ENCODE measurements around the gene MRS2. TPM values are rescaled to one million over a fixed set of nuclear protein-coding genes. Genes with fewer than 3 reads are reported as not detected.

MRS2 gene
- total RNA-seq, 2 experiments from 2014 or later: 24.7 to 26.3 TPM

DNA sequence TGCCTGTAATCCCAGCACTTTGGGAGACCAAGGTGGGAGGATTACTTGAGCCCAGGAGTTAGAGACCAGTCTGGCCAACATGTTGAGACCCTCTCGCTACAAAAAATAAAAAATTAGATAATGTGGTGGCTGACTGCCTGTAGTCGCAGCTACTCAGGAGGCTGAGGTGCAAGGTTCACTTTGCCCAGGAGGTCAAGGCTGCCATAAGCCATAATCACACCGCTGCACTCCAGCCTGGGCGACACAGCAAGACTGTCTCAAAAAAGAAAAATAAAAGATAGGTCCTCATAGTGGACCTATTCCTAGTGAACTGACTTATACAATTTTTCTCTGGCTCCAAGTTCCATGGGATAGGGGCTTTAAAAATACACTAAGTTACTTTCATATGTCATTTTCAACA, 41.9 kb downstream of the MRS2 start:
- no peak for DNase-seq
- TF ChIP-seq CTCF (IDR thresholded peaks at IDR 0.05): no peak
- no peak overlapping the region for H3K27ac Mint-ChIP-seq
- H3K36me3 Mint-ChIP-seq (ENCODE audit: low read depth): no peaks in the 10 kb centered on the region
- no peaks in the 10 kb centered on the region for H3K9me3 Mint-ChIP-seq
- intact Hi-C loops (cut with micrococcal nuclease): no loop called here
- no peaks in the 10 kb centered on the region for H3K27me3 Mint-ChIP-seq
- ChIA-PET POLR2A (interaction anchor here (1.2 kb wide), 1 partner anchor 32 kb away, joined by 3 read pairs; no protein-coding TSS in a partner anchor), CTCF (interaction anchor here (1.4 kb wide), 1 partner anchor 14 kb away, joined by 7 read pairs; no protein-coding TSS in a partner anchor)
- H3K4me3 Mint-ChIP-seq: no peak overlapping the region
- no peak for ATAC-seq
- H3K4me1 Mint-ChIP-seq (ENCODE audit: low read depth): peaks cover 2% of the 10 kb centered on the region

GRCh38 chr6:24445704-24446103, 43.0 kb downstream of the MRS2 start:
- Mint-ChIP-seq H3K9me3 (no peaks in the 10 kb centered on the region), H3K4me3 (no peak overlapping the region), H3K27me3 (no peaks in the 10 kb centered on the region), H3K4me1 (ENCODE audit: low read depth) (no peaks in the 10 kb centered on the region), H3K27ac (no peak overlapping the region), H3K36me3 (ENCODE audit: low read depth) (no peaks in the 10 kb centered on the region)
- DNase-seq (no peak), ATAC-seq (no peak)
- POLR2A ChIA-PET: no interaction called here
- intact Hi-C loops (cut with micrococcal nuclease): no loop called here
- CTCF ChIA-PET: no interaction called here
- TF ChIP-seq CTCF (IDR thresholded peaks at IDR 0.05): no peak

DNA sequence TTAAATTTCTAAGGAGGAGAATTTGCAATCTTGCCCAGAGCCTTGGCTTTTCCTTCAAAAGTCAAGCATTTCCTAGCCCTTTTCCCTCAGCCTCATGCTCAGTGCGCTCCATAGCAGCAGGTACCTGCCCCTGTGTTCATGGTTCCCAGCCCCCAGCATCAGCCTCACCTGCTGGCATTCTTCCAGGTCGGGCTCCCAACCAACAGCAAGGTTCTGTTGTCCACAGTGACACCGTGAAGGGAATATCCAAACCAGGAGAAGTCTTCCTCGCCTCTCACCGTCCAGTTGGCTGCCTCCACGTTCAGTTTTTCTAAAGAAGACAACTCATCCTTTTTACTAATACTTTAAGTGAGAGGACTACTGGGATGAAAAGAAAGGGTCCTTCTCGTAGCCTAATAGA, 43.9 kb downstream of the MRS2 start:
- no peak for TF ChIP-seq CTCF (IDR thresholded peaks at IDR 0.05)
- H3K4me3 Mint-ChIP-seq: no peak overlapping the region
- no peak for ATAC-seq
- H3K36me3 Mint-ChIP-seq (ENCODE audit: low read depth): no peaks in the 10 kb centered on the region
- intact Hi-C loops (cut with micrococcal nuclease): no loop called here
- H3K4me1 Mint-ChIP-seq (ENCODE audit: low read depth): no peaks in the 10 kb centered on the region
- H3K9me3 Mint-ChIP-seq: no peaks in the 10 kb centered on the region
- ChIA-PET CTCF (no interaction called here), POLR2A (no interaction called here)
- no peak for DNase-seq
- no peak overlapping the region for H3K27ac Mint-ChIP-seq
- no peaks in the 10 kb centered on the region for H3K27me3 Mint-ChIP-seq

DNA sequence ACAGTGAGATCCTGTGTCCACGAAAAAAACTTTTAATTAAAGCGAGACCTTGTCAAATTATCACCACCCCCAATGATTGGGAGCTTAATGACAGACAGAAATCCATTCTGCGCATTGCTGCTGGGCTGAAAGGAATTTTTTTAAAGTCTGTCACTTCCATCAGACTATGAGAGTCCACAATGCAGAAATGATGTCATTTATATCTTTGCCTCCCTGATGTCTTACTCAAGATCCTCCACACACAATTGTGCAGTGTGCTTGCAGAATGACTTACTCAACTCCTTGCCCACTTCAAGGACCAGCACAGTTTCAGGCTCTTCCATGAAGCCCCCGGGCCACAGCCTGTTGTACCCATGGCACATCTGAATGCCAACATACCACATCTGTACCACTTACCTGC, 45.7 kb downstream of the MRS2 start:
- no peaks in the 10 kb centered on the region for H3K9me3 Mint-ChIP-seq
- no peak for TF ChIP-seq CTCF (IDR thresholded peaks at IDR 0.05)
- no peak for DNase-seq
- intact Hi-C loops (cut with micrococcal nuclease): no loop called here
- no peak overlapping the region for H3K4me3 Mint-ChIP-seq
- ChIA-PET POLR2A (no interaction called here), CTCF (interaction anchor here (0.8 kb wide), 1 partner anchor 18 kb away, joined by 3 read pairs; no protein-coding TSS in a partner anchor)
- H3K27ac Mint-ChIP-seq: no peak overlapping the region
- H3K27me3 Mint-ChIP-seq: no peaks in the 10 kb centered on the region
- no peak for ATAC-seq
- H3K36me3 Mint-ChIP-seq (ENCODE audit: low read depth): no peaks in the 10 kb centered on the region
- H3K4me1 Mint-ChIP-seq (ENCODE audit: low read depth): no peaks in the 10 kb centered on the region

DNA sequence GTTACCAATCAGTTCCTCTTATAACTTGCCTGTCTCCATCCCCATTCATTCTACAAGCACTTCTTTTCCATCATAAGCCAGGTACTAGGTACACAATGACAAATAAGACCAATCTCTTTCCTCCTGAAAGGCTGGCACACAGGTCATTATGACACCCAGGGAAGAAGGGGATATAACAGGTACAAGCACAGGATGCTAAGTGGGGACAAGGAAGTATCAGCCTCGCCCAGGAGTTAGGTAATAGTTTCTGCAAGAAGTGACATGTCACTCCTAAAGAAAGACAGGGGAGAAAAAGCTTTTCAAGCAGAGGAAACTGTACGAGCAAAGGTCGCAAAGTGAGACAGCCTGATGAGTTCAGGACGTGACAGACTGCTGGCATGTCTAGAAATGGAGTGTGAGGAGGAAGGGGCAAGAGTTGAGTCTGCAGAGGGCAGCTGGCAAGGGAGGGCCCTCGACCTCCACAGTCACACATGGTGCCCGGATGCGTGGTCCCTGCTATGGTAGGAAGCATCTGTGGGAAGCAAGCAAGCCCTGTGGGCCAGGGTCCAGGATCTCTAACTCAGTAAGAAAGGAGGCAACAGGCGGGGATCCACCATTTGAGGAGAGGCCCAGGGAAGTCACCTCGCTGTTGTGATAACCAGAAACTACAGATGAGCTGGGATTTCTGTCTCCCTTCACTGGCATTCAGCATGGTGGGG, 46.2 kb downstream of the MRS2 start:
- no peak overlapping the region for H3K27ac Mint-ChIP-seq
- no peaks in the 10 kb centered on the region for H3K27me3 Mint-ChIP-seq
- TF ChIP-seq CTCF (IDR thresholded peaks at IDR 0.05): no peak

More for the DNA sequence above, 46.2 kb downstream of the MRS2 start:
- ChIA-PET POLR2A (no interaction called here), CTCF (interaction anchor here (0.8 kb wide), 1 partner anchor 18 kb away, joined by 3 read pairs; no protein-coding TSS in a partner anchor)
- Mint-ChIP-seq H3K4me1 (ENCODE audit: low read depth) (no peaks in the 10 kb centered on the region), H3K4me3 (no peak overlapping the region), H3K36me3 (ENCODE audit: low read depth) (no peaks in the 10 kb centered on the region), H3K9me3 (no peaks in the 10 kb centered on the region)
- no peak for ATAC-seq
- DNase-seq: no peak
- intact Hi-C loops (cut with micrococcal nuclease): no loop called here

All from activated CD8-positive, alpha-beta T cell treated with anti-CD3 and anti-CD28 coated beads for 36 hours (primary cell).